Mesenchymal stem cell (in vitro differentiated cells and primary cell): ENCODE data around the gene PTPRO.

Experiments used
- DNase-seq: peaks from one replicate; pipeline ENCODE4 v3.0.0-alpha.2; 2013
- H2AFZ ChIP-seq: one replicate; pipeline ENCODE4 v1.6.1; 2013; ENCODE audit warnings: low read depth, mild to moderate bottlenecking, control low read depth, inconsistent platforms, low read length, moderate library complexity
- H2AK5ac ChIP-seq: 2 replicates; pipeline ENCODE4 v1.6.1; 2013; ENCODE audit warnings: low read length, moderate library complexity, mild to moderate bottlenecking, inconsistent platforms; ENCODE audit not compliant: severe bottlenecking
- H2BK120ac ChIP-seq: one replicate; pipeline ENCODE4 v1.6.1; 2013; ENCODE audit warnings: low read depth, mild to moderate bottlenecking, inconsistent platforms, low read length, moderate library complexity
- H2BK12ac ChIP-seq, 2 experiments: one replicate each; pipeline ENCODE4 v1.6.1; 2013; ENCODE audit warnings: inconsistent platforms in 2 of 2, low read length in 2 of 2, mild to moderate bottlenecking in 2 of 2, moderate library complexity in 2 of 2, control low read depth in 1 of 2
- H2BK15ac ChIP-seq: one replicate; pipeline ENCODE4 v1.6.1; 2013; ENCODE audit warnings: mild to moderate bottlenecking, low read depth, inconsistent platforms; ENCODE audit not compliant: poor library complexity, severe bottlenecking
- H2BK5ac ChIP-seq: 2 replicates; pipeline ENCODE4 v1.6.1; 2013; ENCODE audit warnings: low read depth, mild to moderate bottlenecking, low read length, control low read depth, inconsistent platforms; ENCODE audit not compliant: poor library complexity, severe bottlenecking
- H3K14ac ChIP-seq, 2 experiments: one replicate each; pipeline ENCODE4 v1.6.1; 2013; ENCODE audit warnings: inconsistent platforms in 2 of 2, low read length in 2 of 2, control low read depth in 1 of 2, mild to moderate bottlenecking in 1 of 2, moderate library complexity in 1 of 2
- H3K18ac ChIP-seq, 2 experiments: one replicate each; pipeline ENCODE4 v1.6.1; 2013; ENCODE audit warnings: inconsistent platforms in 2 of 2, low read length in 2 of 2, control low read depth in 1 of 2, low read depth in 1 of 2, mild to moderate bottlenecking in 1 of 2
- H3K23ac ChIP-seq, 2 experiments: one replicate each; pipeline ENCODE4 v1.6.1; 2013; ENCODE audit warnings: inconsistent platforms in 2 of 2, low read length in 2 of 2, mild to moderate bottlenecking in 2 of 2, moderate library complexity in 2 of 2, control low read depth in 1 of 2
- H3K27ac ChIP-seq: 2 replicates; pipeline ENCODE4 v1.5.1; 2013; ENCODE audit warnings: mild to moderate bottlenecking, moderate library complexity, low read length, control low read depth, inconsistent platforms; ENCODE audit not compliant: poor library complexity, severe bottlenecking
- H3K27me3 ChIP-seq, 2 experiments: 2 replicates each; pipeline versions ENCODE4 v1.6.1 to v1.7.0; 2013; ENCODE audit warnings: low read length in 2 of 2, mild to moderate bottlenecking in 2 of 2, moderate library complexity in 2 of 2, control low read depth in 1 of 2, inconsistent platforms in 1 of 2; ENCODE audit not compliant: control insufficient read depth in 1 of 2, insufficient read depth in 1 of 2
- H3K36me3 ChIP-seq, 2 experiments: 2 replicates each; pipeline versions ENCODE4 v1.6.1 to v1.7.0; 2013; ENCODE audit warnings: low read length in 2 of 2, control low read depth in 1 of 2, inconsistent platforms in 1 of 2, low read depth in 1 of 2, mild to moderate bottlenecking in 1 of 2; ENCODE audit not compliant: insufficient read depth in 2 of 2, control insufficient read depth in 1 of 2
- H3K4ac ChIP-seq, 2 experiments: one replicate each; pipeline ENCODE4 v1.6.1; 2013; ENCODE audit warnings: inconsistent platforms in 2 of 2, low read length in 2 of 2, mild to moderate bottlenecking in 2 of 2, moderate library complexity in 2 of 2, control low read depth in 1 of 2, low read depth in 1 of 2
- H3K4me1 ChIP-seq: 2 replicates; pipeline ENCODE4 v1.6.1; 2013; ENCODE audit warnings: low read depth, low read length, control low read depth; ENCODE audit not compliant: control insufficient read depth, insufficient read depth
- H3K4me2 ChIP-seq: 2 replicates; pipeline ENCODE4 v1.6.1; 2013; ENCODE audit warnings: low read length, mild to moderate bottlenecking, inconsistent platforms; ENCODE audit not compliant: poor library complexity, severe bottlenecking
- H3K4me3 ChIP-seq, 2 experiments: 2 replicates each; pipeline versions ENCODE4 v1.5.1 to v1.7.0; 2013; ENCODE audit warnings: low read length in 2 of 2, mild to moderate bottlenecking in 2 of 2, control low read depth in 1 of 2, low read depth in 1 of 2; ENCODE audit not compliant: insufficient read depth in 1 of 2
- H3K79me1 ChIP-seq: replicated peaks from 2 replicates; pipeline ENCODE4 v1.6.1; 2013; ENCODE audit warnings: mild to moderate bottlenecking, control low read depth, low read length, inconsistent platforms; ENCODE audit not compliant: poor library complexity, severe bottlenecking
- H3K9ac ChIP-seq: 2 replicates; pipeline ENCODE4 v1.7.0; 2013; ENCODE audit warnings: mild to moderate bottlenecking, low read length, moderate library complexity
- H3K9me3 ChIP-seq: 2 replicates; pipeline ENCODE4 v1.7.0; 2013; ENCODE audit warnings: mild to moderate bottlenecking, low read length; ENCODE audit not compliant: control insufficient read depth
- H4K8ac ChIP-seq: one replicate; pipeline ENCODE4 v1.6.1; 2013; ENCODE audit warnings: inconsistent platforms, mild to moderate bottlenecking, low read length, moderate library complexity
- H4K91ac ChIP-seq: one replicate; pipeline ENCODE4 v1.6.1; 2013; ENCODE audit warnings: mild to moderate bottlenecking, low read length, inconsistent platforms
- WGBS: methylation state at CpG from one replicate; pipeline ENCODE4 v1.1.7; 2013; ENCODE audit warnings: mixed read lengths; 5-methylcytosine and 5-hydroxymethylcytosine counted together

The PTPRO gene

GRCh38 chr12:15417691-15418090 is 95.4 kb downstream of the PTPRO start:
- Histone ChIP-seq H4K91ac (no peak overlapping the region), H3K18ac (no peak overlapping the region), H3K36me3 (no peaks in the 10 kb centered on the region), H3K9ac (no peak overlapping the region), H3K23ac (no peak overlapping the region), H3K9me3 (no peaks in the 10 kb centered on the region), H4K8ac (no peak overlapping the region), H3K79me1 (no peaks in the 10 kb centered on the region), H3K4me1 (no peaks in the 10 kb centered on the region), H3K4me3 (no peak overlapping the region), H2BK12ac (no peak overlapping the region), H2BK120ac (no peak overlapping the region), H2AK5ac (no peak overlapping the region), H2BK5ac (no peak overlapping the region), H3K14ac (no peak overlapping the region), H3K4me2 (no peak overlapping the region), H2BK15ac (no peak overlapping the region), H3K4ac (no peak overlapping the region), H2AFZ (no peak overlapping the region), H3K27ac (no peak overlapping the region), H3K27me3 (no peaks in the 10 kb centered on the region)
- 95% methylated on average over 3 of the region's 3 CpGs for WGBS
- DNase-seq = no peak

DNA sequence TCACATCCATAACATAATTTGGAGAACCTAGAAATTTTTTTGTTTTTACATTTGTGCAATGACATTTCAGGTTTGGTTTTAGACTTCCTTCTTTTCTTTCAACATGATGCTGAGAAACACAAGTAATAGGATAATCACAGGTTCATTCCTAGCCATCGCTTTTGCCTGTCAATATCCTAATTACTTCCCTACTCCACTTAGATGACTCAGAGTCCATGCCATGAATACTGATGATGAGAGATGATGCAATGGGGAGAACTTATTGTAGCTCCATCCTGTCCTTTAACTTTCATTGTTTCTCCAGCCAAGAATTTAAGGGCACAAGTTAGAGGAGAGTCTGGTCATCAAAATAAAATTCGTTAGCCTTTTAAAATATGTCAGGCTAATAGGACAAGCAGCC is 101.3 kb downstream of the PTPRO start:
- 73% methylated on average over 2 of the region's 2 CpGs for WGBS
- Histone ChIP-seq H3K14ac (no peak overlapping the region), H3K4me2 (no peak overlapping the region), H2BK5ac (no peak overlapping the region), H3K79me1 (no peaks in the 10 kb centered on the region), H3K27me3 (no peaks in the 10 kb centered on the region), H2AFZ (no peak overlapping the region), H3K27ac (no peak overlapping the region), H3K9me3 (no peaks in the 10 kb centered on the region), H3K18ac (no peak overlapping the region), H2BK12ac (no peak overlapping the region), H2BK15ac (no peak overlapping the region), H2AK5ac (no peak overlapping the region), H3K4ac (no peak overlapping the region), H2BK120ac (no peak overlapping the region), H3K9ac (no peak overlapping the region), H3K4me3 (no peak overlapping the region), H3K23ac (no peak overlapping the region), H3K36me3 (no peaks in the 10 kb centered on the region), H4K8ac (no peak overlapping the region), H3K4me1 (no peaks in the 10 kb centered on the region), H4K91ac (no peak overlapping the region)
- DNase-seq = no peak

DNA sequence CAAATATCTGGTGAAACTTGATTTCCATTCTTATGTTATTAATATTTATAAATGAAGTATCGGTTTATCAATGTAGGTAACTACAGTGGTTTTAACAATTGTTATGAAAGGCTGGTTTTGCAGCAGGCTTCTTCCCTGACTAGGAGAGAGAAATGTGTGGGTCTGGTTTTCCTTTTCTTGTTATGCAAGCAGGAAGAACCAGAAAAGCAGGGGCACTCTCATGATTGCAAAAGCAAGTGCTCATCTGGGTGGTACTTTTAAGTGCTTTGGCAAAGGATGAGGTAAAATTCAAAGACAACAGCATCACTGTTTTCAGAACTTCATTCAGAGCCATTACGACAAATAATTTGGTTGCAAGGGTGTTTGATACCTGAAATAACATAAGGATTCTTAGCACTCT is 105.6 kb downstream of the PTPRO start:
- Histone ChIP-seq H3K9me3 (no peaks in the 10 kb centered on the region), H3K9ac (no peak overlapping the region), H2BK15ac (no peak overlapping the region), H3K36me3 (no peaks in the 10 kb centered on the region), H4K8ac (no peak overlapping the region), H3K4ac (no peak overlapping the region), H3K27me3 (no peaks in the 10 kb centered on the region), H2BK12ac (no peak overlapping the region), H3K4me1 (no peaks in the 10 kb centered on the region), H3K18ac (no peak overlapping the region), H3K14ac (no peak overlapping the region), H3K27ac (no peak overlapping the region), H2BK5ac (no peak overlapping the region), H2AFZ (no peak overlapping the region), H3K4me2 (no peak overlapping the region), H4K91ac (no peak overlapping the region), H3K4me3 (no peak overlapping the region), H2BK120ac (no peak overlapping the region), H3K79me1 (no peaks in the 10 kb centered on the region), H2AK5ac (no peak overlapping the region), H3K23ac (no peak overlapping the region)
- no peak for DNase-seq
- WGBS = 95% methylated on average over 2 of the region's 2 CpGs

DNA sequence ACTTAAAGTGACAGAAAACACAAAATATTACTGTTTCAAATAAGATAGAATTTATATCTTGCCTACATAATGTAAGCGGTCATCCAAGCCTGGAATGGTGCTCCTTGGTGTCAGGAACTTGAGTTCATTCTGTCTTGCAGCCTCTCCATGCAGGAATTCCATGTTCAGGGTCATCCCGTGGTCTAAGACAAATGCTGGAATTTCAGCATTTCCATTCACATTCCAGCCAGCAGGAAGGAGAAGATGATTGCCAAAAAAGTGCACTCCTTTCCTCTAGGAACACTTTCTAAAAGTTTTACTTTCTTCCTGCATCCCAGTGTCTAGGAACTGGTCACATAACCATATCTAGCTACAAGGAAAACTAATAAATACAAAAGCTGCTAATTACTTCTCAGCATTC is 106.3 kb downstream of the PTPRO start:
- Histone ChIP-seq H3K4me1 (no peaks in the 10 kb centered on the region), H2AK5ac (no peak overlapping the region), H2AFZ (no peak overlapping the region), H3K14ac (no peak overlapping the region), H4K91ac (no peak overlapping the region), H2BK12ac (no peak overlapping the region), H3K4ac (no peak overlapping the region), H4K8ac (no peak overlapping the region), H2BK5ac (no peak overlapping the region), H3K36me3 (no peaks in the 10 kb centered on the region), H3K18ac (no peak overlapping the region), H3K9ac (no peak overlapping the region), H3K79me1 (no peaks in the 10 kb centered on the region), H2BK15ac (no peak overlapping the region), H3K9me3 (no peaks in the 10 kb centered on the region), H3K27me3 (no peaks in the 10 kb centered on the region), H3K4me3 (no peak overlapping the region), H3K27ac (no peak overlapping the region), H3K4me2 (no peak overlapping the region), H2BK120ac (no peak overlapping the region), H3K23ac (no peak overlapping the region)
- DNase-seq = no peak
- 59% methylated on average over 2 of the region's 2 CpGs for WGBS
